ENCODE data around the gene KRTAP9-6.
"Not testable (repeated sequence)": the region's sequence is repeated elsewhere in the genome, so short reads cannot be mapped to it uniquely, and the experiment has no call there.

The KRTAP9-6 gene

GRCh38 chr17:41265078-41265477, at the start of gene KRTAP9-6:
TSS of gene KRTAP9-6 (plus strand) at chr17:41265378. CDS start at chr17:41265378, 0 bp downstream.
- TF ChIP-seq CTCF (IDR thresholded peaks at IDR 0.05; ENCODE audit: borderline replicate concordance, insufficient read depth, low read depth, low read length), result no peak

GRCh38 chr17:41215681-41216080, 49.5 kb upstream of the KRTAP9-6 start:
- TF ChIP-seq CTCF (IDR thresholded peaks at IDR 0.05; ENCODE audit: borderline replicate concordance, insufficient read depth, low read depth, low read length), result no peak
- no peak overlapping the region for H3K4me3 ChIP-seq (ENCODE audit: low read depth, low read length)

More at GRCh38 chr17:41265078-41265477, at the start of gene KRTAP9-6:
- H3K4me3 ChIP-seq (ENCODE audit: low read depth, low read length), result no peak within 1 kb of the TSS

GRCh38 chr17:41223821-41224220, 41.4 kb upstream of the KRTAP9-6 start:
- no peak overlapping the region for H3K4me3 ChIP-seq (ENCODE audit: low read depth, low read length)
- no peak for TF ChIP-seq CTCF (IDR thresholded peaks at IDR 0.05; ENCODE audit: borderline replicate concordance, insufficient read depth, low read depth, low read length)

- TF ChIP-seq CTCF (IDR thresholded peaks at IDR 0.05; ENCODE audit: borderline replicate concordance, insufficient read depth, low read depth, low read length), result no peak
- no peak overlapping the region for H3K4me3 ChIP-seq (ENCODE audit: low read depth, low read length)
Measured at GRCh38 chr17:41226051-41226450, 39.1 kb upstream of the KRTAP9-6 start.

GRCh38 chr17:41226598-41227095, 38.5 kb upstream of the KRTAP9-6 start, which contains the start of gene KRTAP9-2:
TSS of gene KRTAP9-2 (plus strand) at chr17:41226648. CDS start at chr17:41226655, 7 bp downstream.
- H3K4me3 ChIP-seq (ENCODE audit: low read depth, low read length), result not testable (repeated sequence)

GRCh38 chr17:41230094-41230493, 35.1 kb upstream of the KRTAP9-6 start:
- no peak overlapping the region for H3K4me3 ChIP-seq (ENCODE audit: low read depth, low read length)
- no peak for TF ChIP-seq CTCF (IDR thresholded peaks at IDR 0.05; ENCODE audit: borderline replicate concordance, insufficient read depth, low read depth, low read length)

- no peak overlapping the region for H3K4me3 ChIP-seq (ENCODE audit: low read depth, low read length)
Measured at GRCh38 chr17:41231731-41232130, 33.4 kb upstream of the KRTAP9-6 start.

GRCh38 chr17:41232399-41233105, 32.6 kb upstream of the KRTAP9-6 start, which contains the start of gene KRTAP9-3:
TSS of gene KRTAP9-3 (plus strand) at chr17:41232449. CDS start at chr17:41232502, 53 bp downstream.
- not testable (repeated sequence) for H3K4me3 ChIP-seq (ENCODE audit: low read depth, low read length)

More at GRCh38 chr17:41231731-41232130, 33.4 kb upstream of the KRTAP9-6 start:
- TF ChIP-seq CTCF (IDR thresholded peaks at IDR 0.05; ENCODE audit: borderline replicate concordance, insufficient read depth, low read depth, low read length), result no peak

GRCh38 chr17:41237116-41237515, 28.1 kb upstream of the KRTAP9-6 start:
- H3K4me3 ChIP-seq (ENCODE audit: low read depth, low read length), result not testable (repeated sequence)

- not testable (repeated sequence) for H3K4me3 ChIP-seq (ENCODE audit: low read depth, low read length)
Measured at GRCh38 chr17:41237949-41238437, 27.2 kb upstream of the KRTAP9-6 start, which contains the start of gene KRTAP9-8. TSS of gene KRTAP9-8 (plus strand) at chr17:41237999. CDS start at chr17:41238052, 53 bp downstream.

GRCh38 chr17:41246995-41247787, 18.0 kb upstream of the KRTAP9-6 start:
- not testable (repeated sequence) for H3K4me3 ChIP-seq (ENCODE audit: low read depth, low read length)

Data from GM12875 (cell line).